ENCODE results near the gene ANKRD63. TPM values are rescaled to one million over a fixed set of nuclear protein-coding genes. Genes with fewer than 3 reads are reported as not detected.
A peak's percentile ranks its signal among the peaks of the same experiment; 100 is the strongest.

ANKRD63 gene
- total and polyA plus RNA-seq, 7 experiments from 2014 or later, result 0.27 TPM; not detected in 5

DNA sequence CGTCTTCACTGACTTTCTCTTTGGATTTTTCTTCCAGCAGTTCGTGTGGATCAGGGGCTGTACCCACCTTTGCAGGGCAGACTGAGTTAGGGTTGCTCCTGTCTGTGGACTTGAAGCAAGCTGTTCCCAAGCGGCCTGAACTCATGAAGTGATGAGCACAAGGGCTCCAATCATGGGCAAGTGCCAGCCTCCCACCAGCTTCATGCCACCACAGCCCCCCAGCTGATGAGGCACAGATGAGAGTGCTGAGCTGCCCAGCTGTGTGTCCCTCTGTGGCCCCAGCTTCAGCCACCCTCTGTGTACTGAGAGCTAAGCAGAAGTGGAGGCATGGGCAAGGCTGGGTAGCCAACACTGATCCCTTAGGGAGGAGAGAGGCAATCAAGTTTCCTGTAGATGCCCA lies 28.1 kb upstream of the ANKRD63 start:
- H3K9me3 Mint-ChIP-seq, result no peaks in the 10 kb centered on the region
- no peak overlapping the region for H3K4me3 Mint-ChIP-seq
- intact Hi-C loops (cut with micrococcal nuclease), result loop anchor here (1.0 kb wide), 2 partner anchors 32 to 94 kb away; no protein-coding TSS in a partner anchor
- peaks cover 30 to 62% (median 45%) of the 10 kb centered on the region in 7 donors for H3K4me1 Mint-ChIP-seq
- peaks cover 0 to 3% (median 0%) of the 10 kb centered on the region in 3 experiments for H3K36me3 ChIP-seq (ENCODE audit: control insufficient read depth in 2 of 3, insufficient read depth in 3 of 3, low read length in 3 of 3)
- ATAC-seq (no peak), DNase-seq (no peak)
- CTCF ChIA-PET, result interaction anchor here (0.8 to 19.9 kb wide), 11 partner anchors 10 to 1717 kb away, joined by 3 to 366 read pairs (median 5); partner anchors contain the start of genes ANKRD63, CCDC9B and INAFM2
- H3K36me3 Mint-ChIP-seq, result no peaks in the 10 kb centered on the region
- peaks cover 0 to 42% (median 0%) of the 10 kb centered on the region in 5 donors for H3K27me3 Mint-ChIP-seq
- H3K27ac Mint-ChIP-seq, result peak overlapping the region in 2 of 9 donors; percentile 60 to 75
- H3K4me3 ChIP-seq (ENCODE audit: low read length), result no peak overlapping the region
- no peaks in the 10 kb centered on the region for H3K9me3 ChIP-seq (ENCODE audit: control insufficient read depth in 2 of 3, low read length in 3 of 3)
- POLR2A ChIA-PET, result interaction anchor here (0.6 to 6.4 kb wide), 4 partner anchors 8 to 32 kb away, joined by 3 to 93 read pairs (median 17); partner anchors contain the start of gene INAFM2
- H3K4me1 ChIP-seq (ENCODE audit: control insufficient read depth in 2 of 2, insufficient read depth in 2 of 2, low read length in 2 of 2), result peaks cover 27 to 29% of the 10 kb centered on the region in 2 donors
- H3K27ac ChIP-seq (ENCODE audit: low read depth, low read length), result no peak overlapping the region
- no peaks in the 10 kb centered on the region for H3K27me3 ChIP-seq (ENCODE audit: control insufficient read depth in 2 of 2, insufficient read depth in 2 of 2, low read length in 2 of 2)

DNA sequence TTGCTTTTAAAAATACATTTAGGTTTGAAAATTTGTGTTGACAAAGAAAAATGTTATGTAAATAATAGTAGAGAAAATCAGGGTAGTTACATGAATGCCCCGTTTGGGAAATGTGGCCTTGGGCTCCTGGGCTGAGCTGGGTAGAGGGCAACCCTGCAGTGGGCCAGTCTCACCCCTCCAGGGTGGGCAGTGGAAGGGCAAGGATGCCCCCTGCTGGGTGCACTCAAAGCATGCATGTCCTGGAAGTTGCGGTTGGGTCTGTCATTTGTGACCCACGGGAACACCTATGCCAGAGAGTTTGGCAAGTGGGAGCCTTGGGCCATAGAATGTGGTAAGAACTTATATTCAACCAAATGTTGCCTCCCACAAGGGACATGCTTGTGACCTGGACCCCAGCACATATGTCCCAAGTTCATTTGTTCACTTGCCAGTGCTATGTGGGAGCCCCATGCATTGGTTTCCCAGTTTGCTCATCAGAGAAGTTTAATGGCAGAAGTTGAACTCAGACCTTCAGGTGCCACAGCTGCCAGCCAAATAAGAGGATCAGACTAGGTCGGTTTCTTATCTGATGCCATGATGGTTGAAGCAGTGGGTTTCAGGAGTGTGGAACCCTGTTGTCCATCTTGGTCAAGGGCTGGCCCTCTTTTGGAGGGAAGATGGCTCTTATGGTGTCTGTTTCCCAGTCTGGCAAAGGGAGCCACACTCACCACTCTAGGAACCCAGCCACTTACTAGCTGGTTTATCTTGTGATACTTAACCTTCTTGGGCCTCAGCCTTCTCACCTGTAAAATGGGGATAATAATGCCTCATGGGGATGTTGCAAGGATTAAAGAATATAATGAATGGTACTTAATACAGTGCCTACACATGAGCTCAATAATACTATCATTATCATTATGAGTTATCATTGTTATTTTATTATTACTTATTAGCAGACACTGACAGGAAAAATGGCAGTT lies 27.4 kb upstream of the ANKRD63 start:
- POLR2A ChIA-PET, result interaction anchor here (0.6 to 6.4 kb wide), 9 partner anchors 9 to 261 kb away, joined by 3 to 93 read pairs (median 4); partner anchors contain the start of gene INAFM2

DNA sequence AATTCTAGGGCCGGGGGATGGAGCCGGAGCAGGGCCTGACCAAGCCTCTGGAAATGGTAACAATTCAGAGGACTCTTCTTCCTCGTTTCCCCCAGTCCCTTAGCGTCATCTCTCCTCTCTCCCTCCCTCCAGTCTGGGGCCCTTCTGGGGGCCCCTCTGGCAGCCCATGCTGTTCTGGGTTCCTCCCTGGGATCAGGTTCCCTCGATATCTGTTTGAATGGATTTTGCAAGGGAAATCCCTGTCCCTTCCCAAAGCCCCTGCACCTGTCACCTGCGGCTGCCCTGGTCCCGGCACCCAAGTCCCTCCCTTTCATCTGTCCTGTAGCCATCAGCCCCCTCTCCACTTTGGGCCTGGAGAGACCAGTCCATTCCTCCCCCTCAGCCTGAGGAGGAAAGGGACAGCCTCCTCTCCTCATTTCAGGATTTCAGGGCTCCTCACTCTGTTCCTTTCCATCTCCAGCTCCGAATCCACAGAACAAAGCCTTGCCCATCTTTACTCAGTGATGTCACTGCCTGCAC lies 26.5 kb upstream of the ANKRD63 start:
- Mint-ChIP-seq H3K9me3 (no peaks in the 10 kb centered on the region), H3K27me3 (peaks cover 0 to 28% (median 0%) of the 10 kb centered on the region in 5 donors), H3K4me3 (peak overlapping the region; percentile 93 to 99 (median 96)), H3K36me3 (peaks cover 0 to 2% (median 0%) of the 10 kb centered on the region in 5 donors), H3K27ac (peak overlapping the region; percentile 84 to 99 (median 97)), H3K4me1 (peaks cover 35 to 65% (median 54%) of the 10 kb centered on the region in 7 donors)
- Histone ChIP-seq H3K36me3 (ENCODE audit: control insufficient read depth in 2 of 3, insufficient read depth in 3 of 3, low read length in 3 of 3) (peaks cover 0 to 12% (median 0%) of the 10 kb centered on the region in 3 experiments), H3K27ac (ENCODE audit: low read depth, low read length) (peak overlapping the region; percentile 94), H3K9me3 (ENCODE audit: control insufficient read depth in 2 of 3, low read length in 3 of 3) (no peaks in the 10 kb centered on the region), H3K27me3 (ENCODE audit: control insufficient read depth in 2 of 2, insufficient read depth in 2 of 2, low read length in 2 of 2) (no peaks in the 10 kb centered on the region), H3K4me1 (ENCODE audit: control insufficient read depth in 2 of 2, insufficient read depth in 2 of 2, low read length in 2 of 2) (peaks cover 32% of the 10 kb centered on the region in 2 donors), H3K4me3 (ENCODE audit: low read length) (peak overlapping the region; percentile 99)
- POLR2A ChIA-PET, result interaction anchor here (0.7 to 6.4 kb wide), 13 partner anchors 10 to 273 kb away, joined by 3 to 93 read pairs (median 3); partner anchors contain the start of genes ANKRD63 and INAFM2
- ATAC-seq (no peak), DNase-seq (no peak)
- CTCF ChIA-PET, result interaction anchor here (0.9 to 19.9 kb wide), 14 partner anchors 8 to 92 kb away, joined by 3 to 366 read pairs (median 6); partner anchors contain the start of genes CCDC9B and INAFM2
- intact Hi-C loops (cut with micrococcal nuclease), result loop anchor here in 1 of 2 donors (2.0 to 5.0 kb wide), 2 partner anchors 48 to 59 kb away; partner anchors contain the start of gene DISP2

More for the DNA sequence above, 27.4 kb upstream of the ANKRD63 start:
- CTCF ChIA-PET, result interaction anchor here (0.7 to 19.9 kb wide), 19 partner anchors 7 to 1718 kb away, joined by 3 to 366 read pairs (median 5); partner anchors contain the start of genes ANKRD63, CCDC9B and INAFM2
- Mint-ChIP-seq H3K4me3 (peak overlapping the region; percentile 33 to 98 (median 94)), H3K36me3 (no peaks in the 10 kb centered on the region), H3K27ac (peak overlapping the region; percentile 75 to 98 (median 94)), H3K9me3 (no peaks in the 10 kb centered on the region), H3K27me3 (peaks cover 0 to 35% (median 0%) of the 10 kb centered on the region in 5 donors), H3K4me1 (peaks cover 30 to 63% (median 46%) of the 10 kb centered on the region in 7 donors)
- Histone ChIP-seq H3K27ac (ENCODE audit: low read depth, low read length) (no peak overlapping the region), H3K4me1 (ENCODE audit: control insufficient read depth in 2 of 2, insufficient read depth in 2 of 2, low read length in 2 of 2) (peaks cover 32% of the 10 kb centered on the region in 2 donors), H3K4me3 (ENCODE audit: low read length) (no peak overlapping the region), H3K36me3 (ENCODE audit: control insufficient read depth in 2 of 3, insufficient read depth in 3 of 3, low read length in 3 of 3) (peaks cover 0 to 8% (median 0%) of the 10 kb centered on the region in 3 experiments), H3K9me3 (ENCODE audit: control insufficient read depth in 2 of 3, low read length in 3 of 3) (no peaks in the 10 kb centered on the region), H3K27me3 (ENCODE audit: control insufficient read depth in 2 of 2, insufficient read depth in 2 of 2, low read length in 2 of 2) (no peaks in the 10 kb centered on the region)
- DNase-seq (peak in 8 of 9 donors; percentile 41 to 68 (median 54)), ATAC-seq (peak; percentile 37)
- intact Hi-C loops (cut with micrococcal nuclease), result loop anchor here (1.0 kb wide), 2 partner anchors 31 to 93 kb away; no protein-coding TSS in a partner anchor

GRCh38 chr15:40307421-40308211 lies 24.8 kb upstream of the ANKRD63 start, which contains the start of gene PLCB2:
TSS of gene PLCB2 (minus strand) at chr15:40307935. CDS start at chr15:40307672, 263 bp downstream.
- ChIA-PET CTCF (interaction anchor here (0.8 to 19.9 kb wide), 17 partner anchors 10 to 262 kb away, joined by 3 to 366 read pairs (median 4); partner anchors contain the start of genes ANKRD63, CCDC9B and INAFM2), POLR2A (interaction anchor here (0.5 to 6.4 kb wide), 18 partner anchors 12 to 372 kb away, joined by 3 to 93 read pairs (median 4); partner anchors contain the start of genes ANKRD63, BAHD1, BMF and INAFM2)
- Mint-ChIP-seq H3K27ac (peak within 1 kb of the TSS; percentile 93 to 99 (median 97)), H3K27me3 (peaks cover 0 to 13% (median 0%) of the 10 kb centered on the region in 5 donors), H3K36me3 (peaks cover 0 to 16% (median 7%) of the 10 kb centered on the region in 5 donors), H3K9me3 (no peaks in the 10 kb centered on the region), H3K4me3 (peak within 1 kb of the TSS; percentile 93 to 99 (median 96)), H3K4me1 (peaks cover 31 to 62% (median 48%) of the 10 kb centered on the region in 7 donors)
- H3K27me3 ChIP-seq (ENCODE audit: control insufficient read depth in 2 of 2, insufficient read depth in 2 of 2, low read length in 2 of 2), result no peaks in the 10 kb centered on the region
- H3K4me3 ChIP-seq (ENCODE audit: low read length), result peak within 1 kb of the TSS; percentile 99
- H3K36me3 ChIP-seq (ENCODE audit: control insufficient read depth in 2 of 3, insufficient read depth in 3 of 3, low read length in 3 of 3), result peaks cover 0 to 29% (median under 1%) of the 10 kb centered on the region in 3 experiments
- ATAC-seq (peak; percentile 83), DNase-seq (peak; percentile 57 to 83 (median 79))
- peak within 1 kb of the TSS; percentile 94 for H3K27ac ChIP-seq (ENCODE audit: low read depth, low read length)
- peaks cover 16 to 22% of the 10 kb centered on the region in 2 donors for H3K4me1 ChIP-seq (ENCODE audit: control insufficient read depth in 2 of 2, insufficient read depth in 2 of 2, low read length in 2 of 2)
- intact Hi-C loops (cut with micrococcal nuclease), result loop anchor here (1.0 to 5.0 kb wide), 7 partner anchors 14 to 147 kb away; partner anchors contain the start of genes ANKRD63 (in 1 of the 2), BUB1B (in 1 of the 2), DISP2 (in 1 of the 2) and INAFM2 (in 1 of the 2)
- H3K9me3 ChIP-seq (ENCODE audit: control insufficient read depth in 2 of 3, low read length in 3 of 3), result no peaks in the 10 kb centered on the region

DNA sequence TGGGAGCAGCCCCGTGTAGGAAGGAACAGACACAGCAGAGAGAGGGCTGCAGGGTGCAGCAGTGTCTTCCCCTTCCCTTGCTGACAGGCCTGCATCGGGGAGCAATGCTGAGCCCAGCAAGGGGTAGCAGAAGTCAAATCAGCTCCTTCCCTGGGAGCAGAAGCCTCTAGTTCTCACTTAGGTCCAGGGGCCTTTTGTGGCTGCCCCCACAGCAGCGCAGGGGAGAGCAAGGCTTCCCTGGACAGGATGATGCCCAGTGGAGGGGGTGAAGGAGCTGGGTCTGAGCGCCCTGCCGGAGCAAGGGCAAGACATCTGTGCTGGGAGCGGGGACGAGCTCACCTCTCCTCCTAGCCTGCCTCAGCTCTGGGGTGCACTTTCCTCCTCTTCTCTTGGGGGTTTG lies 24.0 kb upstream of the ANKRD63 start:
- peaks cover 0 to 21% (median 7%) of the 10 kb centered on the region in 5 donors for H3K36me3 Mint-ChIP-seq
- POLR2A ChIA-PET, result interaction anchor here (0.6 to 6.4 kb wide), 11 partner anchors 12 to 198 kb away, joined by 3 to 93 read pairs (median 23); partner anchors contain the start of genes ANKRD63, BAHD1 and INAFM2
- H3K4me1 ChIP-seq (ENCODE audit: control insufficient read depth in 2 of 2, insufficient read depth in 2 of 2, low read length in 2 of 2), result peaks cover 16 to 22% of the 10 kb centered on the region in 2 donors
- H3K36me3 ChIP-seq (ENCODE audit: control insufficient read depth in 2 of 3, insufficient read depth in 3 of 3, low read length in 3 of 3), result peaks cover 0 to 36% (median 8%) of the 10 kb centered on the region in 3 experiments
- peak overlapping the region; percentile 94 for H3K27ac ChIP-seq (ENCODE audit: low read depth, low read length)
- H3K27ac Mint-ChIP-seq, result peak overlapping the region; percentile 91 to 99 (median 96)
- peaks cover 0 to 6% (median 0%) of the 10 kb centered on the region in 5 donors for H3K27me3 Mint-ChIP-seq
- ATAC-seq, result no peak
- H3K27me3 ChIP-seq (ENCODE audit: control insufficient read depth in 2 of 2, insufficient read depth in 2 of 2, low read length in 2 of 2), result no peaks in the 10 kb centered on the region
- CTCF ChIA-PET, result interaction anchor here (0.7 to 19.9 kb wide), 14 partner anchors 14 to 261 kb away, joined by 3 to 366 read pairs (median 6); partner anchors contain the start of genes ANKRD63, CCDC9B and INAFM2
- intact Hi-C loops (cut with micrococcal nuclease), result loop anchor here (1.0 to 5.0 kb wide), 5 partner anchors 14 to 146 kb away; partner anchors contain the start of genes ANKRD63 (in 1 of the 2), BUB1B (in 1 of the 2) and DISP2 (in 1 of the 2)
- no peaks in the 10 kb centered on the region for H3K9me3 Mint-ChIP-seq
- peaks cover 31 to 55% (median 48%) of the 10 kb centered on the region in 7 donors for H3K4me1 Mint-ChIP-seq
- H3K4me3 ChIP-seq (ENCODE audit: low read length), result peak overlapping the region; percentile 99
- DNase-seq, result peak in 1 of 9 donors; percentile 32
- H3K9me3 ChIP-seq (ENCODE audit: control insufficient read depth in 2 of 3, low read length in 3 of 3), result no peaks in the 10 kb centered on the region
- peak overlapping the region; percentile 93 to 99 (median 96) for H3K4me3 Mint-ChIP-seq
